HL-60/S4 (cell line): ENCODE data around the gene PTAFR.

Experiments
- in situ Hi-C: fragments of 300-500 bp; cut with MboI; formaldehyde crosslinking; loops from 2 replicates; pipeline ENCODE4 v1.14.3; 2022; ENCODE audit warnings: low sequenced_read_pairs

The PTAFR gene

GRCh38 chr1:28176492-28177470, at the start of gene PTAFR:
Gene PTAFR, minus strand, starts transcription at chr1:28176690. Its CDS starts 25,669 bp downstream, at chr1:28151021.
- in situ Hi-C loops: no loop called here

- in situ Hi-C loops: loop anchor here (25.0 kb wide), 1 partner anchor 351 kb away; the partner anchor contains the start of gene THEMIS2
These were observed 36.8 kb upstream of the PTAFR start for GRCh38 chr1:28213315-28213714.

- in situ Hi-C loops: loop anchor here (10.0 to 25.0 kb wide), 2 partner anchors 115 to 347 kb away; partner anchors contain the start of gene THEMIS2
These were observed 33.2 kb upstream of the PTAFR start for GRCh38 chr1:28209700-28210099.

GRCh38 chr1:28208818-28209441, 32.4 kb upstream of the PTAFR start:
- in situ Hi-C loops: loop anchor here (10.0 to 25.0 kb wide), 2 partner anchors 114 to 347 kb away; partner anchors contain the start of gene THEMIS2

- in situ Hi-C loops: loop anchor here (10.0 to 25.0 kb wide), 2 partner anchors 110 to 343 kb away; partner anchors contain the start of gene THEMIS2
These were observed 28.8 kb upstream of the PTAFR start for GRCh38 chr1:28205243-28205642.

- in situ Hi-C loops: loop anchor here (10.0 to 25.0 kb wide), 2 partner anchors 106 to 338 kb away; partner anchors contain the start of gene THEMIS2
These were observed 23.9 kb upstream of the PTAFR start for GRCh38 chr1:28200234-28200873.

GRCh38 chr1:28199328-28200233, 23.1 kb upstream of the PTAFR start:
- in situ Hi-C loops: loop anchor here (10.0 to 25.0 kb wide), 2 partner anchors 105 to 337 kb away; partner anchors contain the start of gene THEMIS2

- in situ Hi-C loops: no loop called here
These were observed 21.4 kb upstream of the PTAFR start for GRCh38 chr1:28197682-28198415.

- in situ Hi-C loops: no loop called here
These were observed 19.8 kb upstream of the PTAFR start for GRCh38 chr1:28196330-28196729.

GRCh38 chr1:28195780-28196179, 19.3 kb upstream of the PTAFR start:
- in situ Hi-C loops: no loop called here

- in situ Hi-C loops: no loop called here
These were observed 18.0 kb upstream of the PTAFR start for GRCh38 chr1:28194326-28195035.

- in situ Hi-C loops: no loop called here
These were observed 17.2 kb upstream of the PTAFR start for GRCh38 chr1:28193701-28194161.

- in situ Hi-C loops: no loop called here
These were observed 14.6 kb upstream of the PTAFR start for GRCh38 chr1:28190996-28191645.

GRCh38 chr1:28190337-28190979, 14.0 kb upstream of the PTAFR start:
- in situ Hi-C loops: no loop called here

GRCh38 chr1:28185071-28185470, 8.6 kb upstream of the PTAFR start:
- in situ Hi-C loops: no loop called here

GRCh38 chr1:28180306-28181305, 4.1 kb upstream of the PTAFR start:
- in situ Hi-C loops: no loop called here
